Activated T-cell treated with anti-CD3 and anti-CD28 coated beads, Interleukin-2, amount 50 U/mL, for 4 hours (primary cell): ENCODE data around the gene ARHGEF40. TPM values are rescaled to one million over a fixed set of nuclear protein-coding genes. Genes with fewer than 3 reads are reported as not detected.
A peak's percentile ranks its signal among the peaks of the same experiment; 100 is the strongest.

Experiments used
- ATAC-seq, 2 donors: fragments of 200-7000 bp; cut with Tn5 transposase; one replicate each; pipeline ENCODE4 v1.10.0; 2021
- DNase-seq: peaks from one replicate; pipeline ENCODE4 v3.0.0-alpha.2; 2020
- H3K27me3 Mint-ChIP-seq: one replicate; pipeline ENCODE4 v1.8.0; 2021; ENCODE audit warnings: low read depth, mixed read lengths
- H3K36me3 Mint-ChIP-seq: one replicate; pipeline ENCODE4 v1.8.0; 2022; ENCODE audit warnings: mixed read lengths; ENCODE audit not compliant: insufficient read depth
- H3K4me1 Mint-ChIP-seq: one replicate; pipeline ENCODE4 v1.8.0; 2021; ENCODE audit warnings: low read depth, mixed read lengths
- H3K4me3 Mint-ChIP-seq: one replicate; pipeline ENCODE4 v1.8.0; 2021; ENCODE audit warnings: mild to moderate bottlenecking, moderate library complexity, mixed read lengths
- H3K9me3 Mint-ChIP-seq: one replicate; pipeline ENCODE4 v1.8.0; 2021; ENCODE audit warnings: mixed read lengths
- total RNA-seq, 3 donors: library from RNA; stranded (reverse); gene quantifications; one replicate each; pipeline ENCODE4 v1.2.1, GENCODE V29; 2021

Gene ARHGEF40
- under 1 TPM; 0.11 to 0.35 (median 0.23) TPM for total RNA-seq

DNA sequence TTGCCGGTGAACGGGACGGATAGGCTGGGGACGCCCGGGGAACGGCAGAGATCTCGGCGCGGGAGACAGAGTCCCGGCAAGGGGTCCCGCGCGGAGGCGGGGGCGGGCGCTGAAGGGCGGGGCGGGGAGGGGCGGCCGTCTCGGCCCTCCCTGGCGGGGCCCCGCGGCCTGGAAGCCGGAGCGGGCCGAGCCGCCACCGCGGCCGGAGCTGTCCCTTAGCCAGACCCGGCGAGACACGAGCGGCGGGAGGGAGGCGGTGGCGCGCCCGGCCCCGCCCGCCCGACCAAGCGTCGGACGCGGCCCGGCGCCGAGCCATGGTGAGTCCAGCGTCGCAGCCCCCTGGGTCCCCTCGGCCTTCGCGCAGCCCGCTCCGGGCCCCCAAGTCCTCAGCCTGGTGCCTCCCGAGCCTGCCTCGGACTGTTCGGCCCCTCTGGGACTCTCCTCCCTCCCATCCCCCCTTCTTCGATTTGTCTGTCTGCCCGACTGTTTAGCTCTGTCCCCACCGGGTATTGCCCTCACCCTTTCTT lies at the start of gene ARHGEF40:
TSS of gene ARHGEF40 (plus strand) at position 222 of the 527 bp plus-strand sequence. CDS start at position 315, 93 bp downstream.
- peak within 1 kb of the TSS; percentile 78 for H3K4me3 Mint-ChIP-seq
- H3K27me3 Mint-ChIP-seq: peaks cover 53% of the 10 kb centered on the region
- no peaks in the 10 kb centered on the region for H3K36me3 Mint-ChIP-seq
- H3K4me1 Mint-ChIP-seq: peaks cover 32% of the 10 kb centered on the region
- no peaks in the 10 kb centered on the region for H3K9me3 Mint-ChIP-seq
- ATAC-seq (peak; percentile 27 to 33), DNase-seq (peak; percentile 17)

DNA sequence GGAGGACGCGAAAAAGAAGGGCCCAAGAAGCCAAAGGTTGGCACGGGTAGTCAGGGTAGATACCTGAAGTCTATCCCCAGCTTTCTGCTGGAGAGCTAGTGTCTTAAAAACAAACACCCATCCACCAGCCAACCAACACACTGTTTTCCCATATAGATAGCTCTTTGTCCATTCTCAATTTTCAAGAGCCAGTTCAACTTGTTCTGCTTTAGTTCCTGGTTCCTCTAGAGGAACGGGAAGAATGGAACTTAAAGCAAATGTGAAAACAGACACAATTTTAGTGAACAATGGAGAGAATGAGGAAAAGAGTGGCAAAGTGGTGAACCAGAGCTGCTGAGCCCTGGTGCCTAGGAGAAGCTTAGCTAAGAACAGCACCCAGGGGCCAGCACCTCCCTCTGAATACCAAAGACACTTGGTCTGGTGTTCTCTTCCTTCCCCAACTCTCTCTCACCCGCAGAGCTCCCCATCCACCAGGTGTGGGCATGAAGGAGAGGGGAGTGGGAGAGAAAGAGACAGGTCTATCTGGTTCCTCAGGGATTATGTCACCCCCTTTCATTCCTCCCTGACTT lies 49.0 kb upstream of the ARHGEF40 start:
- no peak overlapping the region for H3K4me3 Mint-ChIP-seq
- H3K9me3 Mint-ChIP-seq: no peaks in the 10 kb centered on the region
- DNase-seq: no peak
- ATAC-seq: no peak
- no peaks in the 10 kb centered on the region for H3K27me3 Mint-ChIP-seq
- peaks cover 12% of the 10 kb centered on the region for H3K36me3 Mint-ChIP-seq
- H3K4me1 Mint-ChIP-seq: peaks cover 19% of the 10 kb centered on the region

DNA sequence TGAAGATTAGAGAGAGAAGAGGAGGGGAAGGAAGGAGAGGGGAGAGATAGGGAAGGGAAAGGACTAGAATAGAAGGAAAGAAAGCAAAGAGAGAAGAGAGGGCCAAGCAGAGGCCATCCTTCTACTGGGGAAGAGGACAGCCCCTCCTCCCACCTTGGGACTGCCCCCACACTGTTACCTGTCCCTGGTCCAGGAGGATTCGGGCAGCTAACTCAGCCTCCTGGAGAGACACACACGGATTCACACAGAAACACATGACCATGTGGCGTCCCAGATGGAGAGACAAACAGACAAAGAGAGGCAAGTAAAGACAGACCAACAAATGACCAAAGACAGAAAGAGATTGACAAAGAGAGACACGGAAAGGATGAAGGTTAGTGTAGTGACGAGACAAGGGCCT lies 47.4 kb upstream of the ARHGEF40 start:
- ATAC-seq (no peak), DNase-seq (no peak)
- Mint-ChIP-seq H3K36me3 (peaks cover 9% of the 10 kb centered on the region), H3K4me1 (peaks cover 19% of the 10 kb centered on the region), H3K27me3 (no peaks in the 10 kb centered on the region), H3K9me3 (no peaks in the 10 kb centered on the region), H3K4me3 (peak overlapping the region; percentile 48)

DNA sequence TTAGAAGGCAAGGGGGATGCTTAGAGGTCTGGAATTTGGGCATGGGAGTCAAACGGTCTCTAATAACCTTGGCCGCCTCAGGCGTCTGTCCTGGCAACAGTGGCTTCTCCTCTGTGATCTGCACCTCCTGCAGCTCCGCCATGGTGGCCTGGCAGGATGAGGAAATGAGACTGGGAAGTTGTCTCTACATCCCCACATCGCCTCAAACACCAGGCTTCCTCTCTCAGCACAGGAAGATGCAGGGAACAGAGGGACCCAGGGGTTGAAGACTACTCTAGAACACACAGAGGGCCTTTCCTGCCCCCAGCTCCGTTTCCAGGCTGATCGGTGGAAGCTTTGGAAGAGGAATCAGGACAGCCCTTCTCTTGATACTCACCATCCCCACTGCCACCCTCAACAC lies 46.9 kb upstream of the ARHGEF40 start:
- DNase-seq (no peak), ATAC-seq (no peak)
- Mint-ChIP-seq H3K4me1 (peaks cover 19% of the 10 kb centered on the region), H3K36me3 (peaks cover 9% of the 10 kb centered on the region), H3K9me3 (no peaks in the 10 kb centered on the region), H3K27me3 (no peaks in the 10 kb centered on the region), H3K4me3 (peak overlapping the region; percentile 81)

DNA sequence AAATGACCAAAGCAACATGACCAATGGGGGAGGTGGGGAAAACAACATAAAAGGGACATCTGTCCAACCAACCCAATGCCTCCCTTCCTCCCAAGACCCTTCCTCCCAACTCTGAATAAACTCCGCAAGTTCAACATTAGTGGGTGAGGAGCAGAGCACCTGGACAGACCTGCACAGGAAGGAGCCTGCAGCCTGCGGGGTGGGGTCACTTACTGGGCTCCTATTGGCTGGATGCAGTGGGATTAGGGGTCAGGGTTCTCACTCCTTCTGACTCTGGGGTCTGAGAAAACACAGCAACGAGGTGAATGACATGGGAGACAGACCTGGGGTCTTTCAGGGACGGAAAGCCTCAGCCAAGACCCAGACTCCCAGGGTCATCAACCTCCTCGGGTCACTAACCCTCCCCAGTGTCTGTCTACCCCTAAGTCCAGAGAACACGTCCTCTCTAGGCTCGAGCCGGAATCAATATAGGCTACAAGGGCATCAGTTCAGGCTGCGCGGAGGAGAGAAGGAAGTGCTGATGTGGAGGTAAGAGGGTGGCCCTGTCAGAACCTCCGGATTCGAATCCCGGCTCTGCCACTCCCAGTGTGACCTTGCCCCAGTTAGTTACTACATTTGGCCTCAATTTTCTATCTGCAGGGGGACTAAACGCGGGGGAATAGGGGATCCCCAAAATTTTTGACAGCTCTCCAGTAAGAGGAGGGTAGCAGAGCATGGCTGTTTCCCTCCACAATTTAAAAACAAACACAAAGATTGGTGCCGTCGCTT lies 46.1 kb upstream of the ARHGEF40 start:
- no peaks in the 10 kb centered on the region for H3K27me3 Mint-ChIP-seq
- H3K9me3 Mint-ChIP-seq: no peaks in the 10 kb centered on the region
- ATAC-seq (peak; percentile 20 to 49), DNase-seq (no peak)
- peaks cover 7% of the 10 kb centered on the region for H3K36me3 Mint-ChIP-seq
- H3K4me3 Mint-ChIP-seq: peak overlapping the region; percentile 81
- peaks cover 19% of the 10 kb centered on the region for H3K4me1 Mint-ChIP-seq

DNA sequence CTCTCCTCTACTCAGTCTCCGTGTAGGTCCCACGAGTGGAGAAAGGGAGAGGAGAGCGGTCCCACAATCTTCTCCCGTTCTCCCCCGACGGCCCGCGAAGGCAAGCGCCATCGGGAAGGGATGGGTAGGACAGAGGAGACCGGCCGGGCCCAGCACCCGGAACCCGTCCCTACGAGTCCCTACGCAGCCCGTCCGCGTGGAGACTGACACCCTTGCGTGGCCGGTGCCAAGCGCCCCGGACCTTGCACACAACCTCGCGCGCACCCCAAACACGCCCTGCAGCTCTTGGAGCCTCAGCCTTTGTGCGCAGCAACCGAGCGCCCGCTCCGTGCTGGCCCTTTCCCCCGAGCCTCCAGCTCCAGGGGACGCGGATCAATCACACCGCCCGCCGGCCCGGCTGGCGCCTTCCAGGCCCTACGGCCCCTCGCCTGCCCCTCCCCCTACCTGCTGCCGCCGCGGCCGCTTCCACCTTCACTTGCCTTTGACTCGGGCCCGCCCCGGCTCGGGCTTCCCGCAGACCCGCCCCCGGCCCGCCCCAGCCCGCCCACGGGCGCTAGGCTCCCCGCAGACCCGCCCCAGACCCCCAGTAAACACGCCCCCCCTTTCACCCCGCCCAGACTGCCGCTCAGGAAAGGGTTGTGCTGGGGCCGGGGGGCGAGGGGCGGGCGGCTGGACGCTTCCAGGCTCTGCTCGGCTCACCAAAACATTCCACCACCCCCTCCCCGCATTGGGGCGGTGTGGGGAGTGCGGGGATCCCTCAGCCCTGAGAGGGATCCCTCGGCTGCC lies 45.3 kb upstream of the ARHGEF40 start, which contains the start of gene NDRG2:
TSS of gene NDRG2 (minus strand) at position 477 of the 786 bp plus-strand sequence. CDS start 1,746 bp downstream, outside the sequence.
- H3K27me3 Mint-ChIP-seq: no peaks in the 10 kb centered on the region
- peak; percentile 72 for DNase-seq
- no peaks in the 10 kb centered on the region for H3K9me3 Mint-ChIP-seq
- H3K36me3 Mint-ChIP-seq: peaks cover 2% of the 10 kb centered on the region
- peak within 1 kb of the TSS; percentile 81 for H3K4me3 Mint-ChIP-seq
- H3K4me1 Mint-ChIP-seq: peaks cover 19% of the 10 kb centered on the region
- ATAC-seq: peak; percentile 80 to 84

DNA sequence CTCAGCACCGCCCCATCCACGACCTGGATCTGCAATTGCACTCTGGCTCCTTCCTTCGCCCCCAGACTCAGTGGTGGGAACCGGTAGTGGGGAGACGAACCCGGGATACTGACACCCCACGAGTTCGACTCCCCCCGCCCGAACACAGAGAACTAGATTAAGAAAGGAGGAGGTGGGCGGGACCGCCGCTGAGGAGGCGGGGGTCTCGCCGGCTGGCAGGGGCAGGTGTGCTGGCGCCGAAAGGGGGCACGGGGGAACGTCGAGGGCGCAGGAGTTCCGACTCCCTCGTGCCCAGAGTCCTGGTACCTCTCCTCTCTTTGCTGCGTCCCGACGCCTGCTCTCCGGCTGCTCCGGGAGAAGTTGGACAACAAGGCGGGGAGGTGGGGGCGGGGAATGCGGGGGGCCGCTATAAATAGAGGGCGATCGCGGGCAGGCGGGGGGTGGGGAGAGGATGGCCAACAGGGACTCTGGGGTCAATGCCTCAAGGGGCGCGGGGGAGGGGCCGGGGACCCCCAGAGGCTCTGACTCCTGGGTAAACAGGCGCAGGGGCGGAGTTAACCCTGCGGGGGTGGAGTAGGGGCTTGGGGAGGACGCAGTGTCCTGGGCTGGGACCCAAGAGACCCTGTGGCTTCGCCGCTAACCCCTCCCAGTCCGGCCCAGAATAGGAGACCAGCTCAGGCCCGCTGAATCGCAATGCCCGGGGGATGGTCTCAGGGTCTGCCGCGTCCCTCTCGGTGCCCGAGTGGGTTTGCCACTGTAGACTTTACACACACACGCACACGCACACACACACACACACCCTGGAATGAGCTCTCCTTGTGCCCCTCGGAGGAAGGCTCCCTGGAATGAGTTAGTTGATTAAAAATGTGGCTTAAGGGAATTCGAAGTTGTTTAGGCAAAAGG lies 44.5 kb upstream of the ARHGEF40 start:
- ATAC-seq (peak in 1 of 2 donors; percentile 29), DNase-seq (no peak)
- H3K36me3 Mint-ChIP-seq: peaks cover 1% of the 10 kb centered on the region
- H3K4me3 Mint-ChIP-seq: peak overlapping the region; percentile 81
- peaks cover 19% of the 10 kb centered on the region for H3K4me1 Mint-ChIP-seq
- no peaks in the 10 kb centered on the region for H3K9me3 Mint-ChIP-seq
- no peaks in the 10 kb centered on the region for H3K27me3 Mint-ChIP-seq

DNA sequence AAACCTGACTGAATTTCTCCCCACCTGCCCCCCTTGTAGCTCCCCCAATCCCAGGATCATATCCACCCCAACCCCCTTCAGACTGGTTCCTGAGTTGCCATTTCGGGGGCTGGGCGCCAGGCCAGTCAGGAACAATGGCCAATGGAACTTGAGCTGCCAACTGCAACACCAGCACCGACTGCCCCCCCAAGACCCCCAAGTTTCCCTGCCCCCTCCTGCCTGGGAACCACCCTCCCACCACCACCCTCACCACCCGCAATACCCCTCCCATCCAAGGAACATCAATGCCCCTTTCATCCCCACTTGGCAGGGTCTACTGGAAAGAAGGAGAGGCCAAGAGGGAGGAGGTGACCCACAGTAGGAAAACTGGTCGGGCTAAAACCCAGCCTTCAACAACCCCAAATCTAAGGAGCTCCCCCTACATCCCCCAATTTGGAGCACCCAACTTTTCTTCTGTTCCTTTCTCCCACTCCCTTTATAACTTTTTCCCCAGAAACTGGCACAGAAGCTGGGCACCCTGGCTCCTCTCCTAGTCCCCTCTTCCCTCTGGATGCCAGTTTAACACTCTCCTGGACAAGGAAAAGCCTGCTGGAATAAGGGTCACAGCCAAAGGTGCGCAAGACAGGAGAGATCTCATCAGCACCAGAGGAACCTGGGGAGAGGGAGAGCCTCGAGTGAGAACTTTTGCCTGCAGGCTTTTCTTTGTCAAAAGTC lies 43.7 kb upstream of the ARHGEF40 start:
- no peak for DNase-seq
- Mint-ChIP-seq H3K27me3 (no peaks in the 10 kb centered on the region), H3K4me3 (peak overlapping the region; percentile 29), H3K9me3 (no peaks in the 10 kb centered on the region), H3K36me3 (no peaks in the 10 kb centered on the region), H3K4me1 (peaks cover 19% of the 10 kb centered on the region)
- ATAC-seq: no peak

DNA sequence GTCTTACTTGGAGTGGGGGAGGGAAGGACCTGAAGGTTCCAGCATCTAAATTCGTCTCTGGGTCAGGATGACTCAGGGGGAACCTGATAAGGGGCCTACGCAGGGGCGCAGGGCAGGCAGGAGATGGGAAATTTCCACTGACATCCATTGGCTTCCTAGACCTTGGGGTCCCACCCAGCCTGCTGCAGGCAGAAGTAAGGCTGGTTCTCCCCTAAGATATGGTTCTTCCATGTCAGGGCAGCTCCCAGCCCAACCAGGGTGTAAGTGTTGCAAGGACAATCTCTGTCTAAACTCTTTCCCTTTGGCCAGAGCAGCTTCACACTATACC lies 43.2 kb upstream of the ARHGEF40 start:
- ATAC-seq (no peak), DNase-seq (no peak)
- Mint-ChIP-seq H3K4me1 (peaks cover 19% of the 10 kb centered on the region), H3K4me3 (peak overlapping the region; percentile 7), H3K27me3 (no peaks in the 10 kb centered on the region), H3K9me3 (no peaks in the 10 kb centered on the region), H3K36me3 (no peaks in the 10 kb centered on the region)

DNA sequence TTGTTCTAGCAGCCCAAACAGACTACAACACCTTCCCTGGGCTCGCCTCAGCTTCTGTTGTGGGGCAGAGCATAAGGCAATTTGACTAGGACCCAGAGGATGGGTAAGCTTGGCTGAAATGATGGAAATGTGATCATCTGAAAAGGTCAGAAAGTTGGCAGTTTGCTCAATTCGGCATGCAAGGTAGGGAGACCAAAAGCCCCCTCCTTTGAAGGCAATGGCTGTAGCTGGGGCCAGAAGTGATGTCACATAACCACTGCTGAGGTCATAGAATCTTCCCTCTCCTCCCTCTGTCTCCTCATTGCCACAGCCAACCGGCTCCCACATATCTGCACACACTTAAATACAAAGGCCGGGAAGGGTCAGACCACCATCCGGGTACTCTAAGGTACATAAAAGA lies 40.2 kb upstream of the ARHGEF40 start, which contains the start of gene TPPP2:
TSS of gene TPPP2 (plus strand) at position 301 of the 400 bp plus-strand sequence. CDS start 365 bp downstream, outside the sequence.
- DNase-seq (no peak), ATAC-seq (no peak)
- Mint-ChIP-seq H3K4me1 (peaks cover 2% of the 10 kb centered on the region), H3K36me3 (no peaks in the 10 kb centered on the region), H3K4me3 (no peak within 1 kb of the TSS), H3K9me3 (no peaks in the 10 kb centered on the region), H3K27me3 (peaks cover 2% of the 10 kb centered on the region)

DNA sequence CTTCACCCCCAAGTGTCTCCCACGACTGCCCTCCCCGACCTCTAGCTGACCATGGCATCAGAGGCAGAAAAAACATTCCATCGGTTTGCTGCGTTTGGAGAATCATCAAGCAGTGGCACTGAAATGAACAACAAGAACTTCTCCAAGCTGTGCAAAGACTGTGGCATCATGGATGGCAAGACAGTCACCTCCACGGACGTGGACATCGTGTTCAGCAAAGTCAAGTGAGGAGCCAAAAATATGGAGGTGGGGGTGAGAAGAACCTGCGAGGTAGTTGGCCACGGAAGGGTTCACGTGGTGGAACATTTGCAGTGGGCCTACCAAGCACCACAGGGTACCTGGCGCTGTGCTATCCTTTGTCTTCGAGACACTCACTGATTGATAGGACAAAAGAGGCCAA lies 39.6 kb upstream of the ARHGEF40 start:
- H3K4me3 Mint-ChIP-seq: no peak overlapping the region
- no peaks in the 10 kb centered on the region for H3K9me3 Mint-ChIP-seq
- H3K4me1 Mint-ChIP-seq: no peaks in the 10 kb centered on the region
- H3K36me3 Mint-ChIP-seq: no peaks in the 10 kb centered on the region
- H3K27me3 Mint-ChIP-seq: peaks cover 2% of the 10 kb centered on the region
- DNase-seq: no peak
- no peak for ATAC-seq

DNA sequence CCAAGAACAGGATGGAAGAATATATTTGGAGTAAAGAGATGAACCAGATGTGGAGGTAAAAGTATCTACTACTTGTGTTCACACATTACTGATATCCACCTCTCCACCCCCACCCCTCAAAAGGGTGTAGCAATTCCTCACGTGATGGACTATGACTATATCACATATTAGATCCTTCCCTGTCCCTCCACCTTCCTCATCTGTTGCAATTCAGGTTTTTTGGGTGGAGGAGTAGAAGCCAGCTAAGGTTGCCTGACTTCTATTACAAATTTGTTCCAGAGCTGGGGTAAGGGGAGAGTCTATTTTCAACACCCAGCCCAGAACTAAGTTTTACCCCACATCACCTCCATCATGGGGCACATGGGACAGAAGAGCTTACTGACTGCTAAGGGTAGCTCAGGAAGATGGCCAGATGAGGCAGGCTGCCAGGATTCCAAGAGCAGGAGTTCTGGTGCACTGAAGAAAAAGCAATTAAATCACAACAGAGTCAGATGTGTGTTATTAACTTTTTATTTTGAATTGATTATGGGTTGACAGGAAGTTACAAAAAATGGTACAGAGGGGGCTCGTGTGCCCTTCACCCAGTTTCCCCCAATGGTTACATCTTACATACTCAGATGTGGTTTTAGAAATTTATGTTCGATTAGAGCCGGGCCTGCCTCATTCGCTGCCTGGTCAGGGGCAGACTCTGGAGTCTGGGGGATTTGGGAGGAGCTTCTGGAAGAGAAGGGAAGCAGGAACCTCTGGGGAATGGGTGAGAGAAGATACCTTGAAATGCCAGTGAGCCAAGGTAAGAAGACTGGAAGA lies 37.6 kb upstream of the ARHGEF40 start:
- Mint-ChIP-seq H3K9me3 (no peaks in the 10 kb centered on the region), H3K4me3 (no peak overlapping the region), H3K27me3 (peaks cover 2% of the 10 kb centered on the region), H3K4me1 (no peaks in the 10 kb centered on the region), H3K36me3 (no peaks in the 10 kb centered on the region)
- DNase-seq (no peak), ATAC-seq (no peak)
